CD4-positive, alpha-beta T cell treated with Interleukin-6 for 4 hours (primary cell): ENCODE measurements around the gene ZDHHC16.
"Not testable (repeated sequence)": the region's sequence is repeated elsewhere in the genome, so short reads cannot be mapped to it uniquely, and the experiment has no call there.

ENCODE experiments used
- DNase-seq: peaks from one replicate; pipeline ENCODE4 v3.0.0-alpha.2; 2020; ENCODE audit warnings: mixed read lengths

Gene ZDHHC16

GRCh38 chr10:97445722-97446639, at the start of gene ZDHHC16, which contains the start of gene EXOSC1:
TSS of gene ZDHHC16 (plus strand) at chr10:97446175. CDS start at chr10:97451676, 5,501 bp downstream.
TSS of gene EXOSC1 (minus strand) at chr10:97446006. CDS start at chr10:97445985, 21 bp downstream.
- DNase-seq = peak; percentile 91

- no peak for DNase-seq
Observed at GRCh38 chr10:97399843-97400545, 46.0 kb upstream of the ZDHHC16 start.

- peak; percentile 87 for DNase-seq
Observed at GRCh38 chr10:97400665-97401454, 45.1 kb upstream of the ZDHHC16 start, which contains the start of gene RRP12. TSS of gene RRP12 (minus strand) at chr10:97401340. CDS start at chr10:97401231, 109 bp downstream.

GRCh38 chr10:97401455-97401919, 44.5 kb upstream of the ZDHHC16 start:
- DNase-seq = no peak

- DNase-seq = no peak
Observed at GRCh38 chr10:97404044-97404443, 41.9 kb upstream of the ZDHHC16 start.

- DNase-seq = no peak
Observed at GRCh38 chr10:97406064-97406463, 39.9 kb upstream of the ZDHHC16 start.

GRCh38 chr10:97406483-97406882, 39.5 kb upstream of the ZDHHC16 start:
- DNase-seq = not testable (repeated sequence)

GRCh38 chr10:97407211-97407951, 38.6 kb upstream of the ZDHHC16 start:
- DNase-seq = peak; percentile 68

- no peak for DNase-seq
Observed at GRCh38 chr10:97407952-97408248, 38.1 kb upstream of the ZDHHC16 start.

- DNase-seq = no peak
Observed at GRCh38 chr10:97408496-97408992, 37.4 kb upstream of the ZDHHC16 start.

GRCh38 chr10:97411406-97411805, 34.6 kb upstream of the ZDHHC16 start:
- DNase-seq = no peak

GRCh38 chr10:97412891-97413304, 33.1 kb upstream of the ZDHHC16 start:
- peak; percentile 7 for DNase-seq

GRCh38 chr10:97416565-97416964, 29.4 kb upstream of the ZDHHC16 start:
- DNase-seq = peak; percentile 40

- not testable (repeated sequence) for DNase-seq
Observed at GRCh38 chr10:97423757-97424098, 22.2 kb upstream of the ZDHHC16 start.

- peak; percentile 96 for DNase-seq
Observed at GRCh38 chr10:97425964-97426775, 19.8 kb upstream of the ZDHHC16 start, which contains the start of gene PGAM1. TSS of gene PGAM1 (plus strand) at chr10:97426191. CDS start at chr10:97426308, 117 bp downstream.

- peak; percentile 11 for DNase-seq
Observed at GRCh38 chr10:97426776-97427570, 19.0 kb upstream of the ZDHHC16 start.

GRCh38 chr10:97427571-97428179, 18.3 kb upstream of the ZDHHC16 start:
- DNase-seq = no peak

- peak; percentile 40 for DNase-seq
Observed at GRCh38 chr10:97428572-97428981, 17.4 kb upstream of the ZDHHC16 start.

GRCh38 chr10:97434055-97434454, 11.9 kb upstream of the ZDHHC16 start:
- no peak for DNase-seq

- DNase-seq = no peak
Observed at GRCh38 chr10:97434557-97434956, 11.4 kb upstream of the ZDHHC16 start.
